ENCODE measurements around the gene CLEC14A.
A peak's percentile ranks its signal among the peaks of the same experiment; 100 is the strongest.

Gene CLEC14A

DNA sequence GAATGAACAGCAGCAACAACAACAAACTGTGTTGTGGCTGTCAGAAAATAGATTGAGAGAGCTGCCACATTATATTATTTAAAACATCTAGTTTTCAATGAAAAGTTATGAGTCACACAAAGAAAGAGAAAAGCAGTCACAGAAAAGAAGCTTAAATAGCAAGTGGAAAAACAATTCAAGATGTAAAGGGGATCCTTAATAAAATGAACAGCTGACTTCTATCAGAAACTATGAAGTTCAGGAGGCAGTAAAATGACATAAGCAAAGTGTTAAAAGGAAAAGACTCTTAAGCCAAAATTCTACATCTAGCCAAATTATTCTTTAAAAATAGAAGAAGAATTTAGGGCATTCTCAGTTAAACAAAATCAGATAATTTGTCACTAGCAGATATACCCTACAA, 5.6 kb downstream of the CLEC14A start:
- no peak overlapping the region for H3K4me3 ChIP-seq (ENCODE audit: low read depth, low read length)

DNA sequence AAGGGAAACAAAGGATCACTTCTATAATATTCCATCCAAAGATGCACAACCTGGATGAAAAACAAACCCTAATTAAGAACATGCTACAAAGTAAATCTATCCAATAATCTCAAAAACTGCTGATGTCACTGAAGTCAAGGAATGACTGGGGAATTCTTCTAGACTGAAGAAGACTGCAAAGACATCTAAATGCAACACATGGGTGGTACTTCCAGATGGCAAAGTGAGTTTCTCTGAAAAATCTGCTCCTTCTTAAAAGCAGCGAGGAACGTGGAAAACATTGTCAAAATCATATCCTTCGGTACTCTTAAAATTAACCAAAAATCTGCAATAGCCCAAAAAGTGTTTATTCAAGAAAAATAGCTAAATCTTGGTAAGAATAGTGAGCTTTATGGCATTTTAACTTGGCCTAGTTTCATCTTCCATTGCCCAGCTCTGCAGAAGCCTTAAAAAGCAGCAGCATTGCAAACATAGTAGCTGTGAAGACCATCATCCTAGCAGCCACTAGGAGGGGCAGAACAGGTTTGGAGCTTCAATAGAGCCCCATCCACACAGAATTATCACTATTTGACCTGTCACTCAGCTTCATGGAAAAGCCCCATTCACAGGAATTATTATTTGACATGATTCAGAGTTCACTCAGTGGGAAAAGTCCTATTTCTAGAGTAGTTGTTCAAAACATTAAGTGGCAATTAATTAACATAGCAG, 7.4 kb downstream of the CLEC14A start:
- no peak overlapping the region for H3K4me3 ChIP-seq (ENCODE audit: low read depth, low read length)

DNA sequence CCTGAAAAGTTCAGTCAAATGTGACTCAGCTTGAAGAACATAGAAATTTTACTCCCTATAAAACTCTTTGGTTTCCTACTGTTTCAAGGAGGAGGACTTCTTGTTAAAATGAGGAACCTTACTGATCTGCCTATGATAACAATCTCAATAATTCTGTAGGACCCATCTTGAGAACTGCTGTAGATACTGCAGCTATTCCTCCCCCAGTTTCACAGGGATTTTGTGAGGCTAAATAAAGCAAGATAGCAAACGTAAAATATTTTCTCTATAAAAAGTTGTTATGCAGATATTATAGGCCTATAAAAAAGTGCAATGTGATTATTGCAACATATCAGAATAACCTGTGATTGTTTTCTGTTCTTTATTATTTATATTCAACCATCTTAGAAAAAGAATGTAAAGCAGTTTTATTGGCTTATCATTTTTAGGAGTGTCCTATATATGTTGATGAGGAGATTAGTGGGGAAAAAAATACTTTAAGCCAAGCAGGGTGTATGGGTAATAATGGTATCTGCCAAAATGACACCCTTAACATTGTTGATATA, 12.1 kb downstream of the CLEC14A start:
- no peak overlapping the region for H3K4me3 ChIP-seq (ENCODE audit: low read depth, low read length)

DNA sequence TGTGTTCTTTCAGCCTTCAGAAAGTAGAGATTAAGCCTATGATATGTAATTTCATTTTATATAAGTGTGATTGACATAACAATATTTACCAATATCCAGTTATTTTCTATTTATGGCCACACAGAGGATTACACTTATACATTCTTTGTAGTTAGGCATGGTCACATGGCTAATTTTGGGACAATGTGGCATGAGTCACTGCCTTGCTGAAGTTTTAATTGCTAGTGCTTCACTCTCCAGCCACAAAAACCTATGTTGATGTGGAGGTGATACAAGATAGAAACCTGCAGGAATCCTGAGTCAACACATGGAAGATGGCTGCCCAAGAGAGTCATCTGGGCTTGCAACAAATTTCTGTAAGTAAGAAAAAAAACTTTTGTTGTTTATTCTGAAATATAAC, 17.0 kb downstream of the CLEC14A start:
- no peak overlapping the region for H3K4me3 ChIP-seq (ENCODE audit: low read depth, low read length)

DNA sequence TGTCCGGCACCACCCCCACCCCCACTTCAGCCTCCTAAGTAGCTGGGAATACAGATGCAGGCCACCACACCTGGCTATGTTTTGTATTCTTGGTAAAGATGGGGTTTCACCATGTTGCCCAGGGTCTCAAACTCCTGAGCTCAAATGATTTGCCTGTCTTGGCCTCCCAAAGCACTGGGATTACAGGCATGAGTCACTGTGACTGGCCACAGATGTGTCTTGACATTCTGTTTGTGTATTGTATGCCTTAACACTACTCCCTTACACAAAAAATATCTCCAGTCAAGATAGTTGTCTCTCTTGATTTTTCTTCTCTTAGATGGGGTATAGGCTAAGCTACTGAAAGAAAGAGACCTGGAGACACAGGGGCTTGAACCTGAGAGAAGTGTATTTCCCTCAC, 17.6 kb downstream of the CLEC14A start:
- no peak overlapping the region for H3K4me3 ChIP-seq (ENCODE audit: low read depth, low read length)

DNA sequence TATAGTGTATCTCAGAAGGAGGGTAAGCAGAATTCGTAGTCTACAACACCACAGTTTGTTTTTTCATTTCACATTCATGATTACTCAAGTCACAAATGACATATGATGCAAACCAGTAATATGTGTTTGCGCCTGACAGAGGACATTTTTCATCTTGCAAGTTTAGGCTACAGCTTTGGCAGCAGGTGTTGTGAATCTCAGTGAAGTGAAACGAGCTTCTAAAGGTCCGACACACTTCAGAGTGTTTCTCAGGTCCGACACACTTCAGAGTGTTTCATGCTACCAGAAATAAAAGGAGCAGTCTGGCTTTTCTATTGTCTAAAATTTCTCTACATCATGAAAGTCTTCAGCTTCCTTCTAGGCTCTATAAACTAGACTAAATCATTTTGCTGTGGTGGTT, 22.7 kb downstream of the CLEC14A start:
- H3K4me3 ChIP-seq (ENCODE audit: low read depth, low read length) = no peak overlapping the region

DNA sequence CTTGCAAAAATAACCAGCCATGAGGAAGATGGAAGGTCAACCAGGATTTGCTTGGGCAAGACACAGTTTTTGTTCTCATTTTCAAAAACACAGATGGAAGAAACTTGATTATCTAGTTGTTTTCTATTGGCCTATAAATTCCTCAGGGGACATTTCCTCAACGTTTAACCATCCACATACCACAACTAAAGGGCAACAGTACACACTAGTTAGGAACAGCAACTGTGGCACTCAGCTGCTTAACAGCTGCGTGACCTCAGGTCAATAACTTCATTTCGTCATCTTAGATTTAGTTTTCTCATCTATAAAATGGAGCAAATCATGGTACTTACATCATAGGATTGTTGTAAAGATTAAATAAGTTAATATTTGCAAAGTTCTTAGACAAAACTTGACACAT, 29.5 kb downstream of the CLEC14A start:
- H3K4me3 ChIP-seq (ENCODE audit: low read depth, low read length) = no peak overlapping the region

DNA sequence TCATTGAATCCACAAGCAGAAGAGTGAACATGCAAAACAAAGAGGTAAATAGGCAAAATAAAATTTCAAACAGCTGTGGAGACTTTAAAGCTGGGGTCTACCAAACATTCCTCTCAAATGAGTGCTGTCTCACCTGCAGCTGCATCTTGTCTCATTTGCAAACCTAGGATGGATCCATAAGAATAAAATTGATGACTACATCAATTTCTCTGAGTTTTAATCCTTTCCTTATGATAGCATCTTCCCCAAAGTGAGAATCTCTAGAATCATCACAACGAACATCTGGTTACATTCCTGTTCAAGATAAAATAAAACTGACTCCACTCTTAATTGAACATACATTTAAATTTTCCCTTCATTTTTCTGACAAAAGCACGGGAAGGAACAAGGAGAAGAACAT, 29.9 kb downstream of the CLEC14A start:
- H3K4me3 ChIP-seq (ENCODE audit: low read depth, low read length) = no peak overlapping the region

DNA sequence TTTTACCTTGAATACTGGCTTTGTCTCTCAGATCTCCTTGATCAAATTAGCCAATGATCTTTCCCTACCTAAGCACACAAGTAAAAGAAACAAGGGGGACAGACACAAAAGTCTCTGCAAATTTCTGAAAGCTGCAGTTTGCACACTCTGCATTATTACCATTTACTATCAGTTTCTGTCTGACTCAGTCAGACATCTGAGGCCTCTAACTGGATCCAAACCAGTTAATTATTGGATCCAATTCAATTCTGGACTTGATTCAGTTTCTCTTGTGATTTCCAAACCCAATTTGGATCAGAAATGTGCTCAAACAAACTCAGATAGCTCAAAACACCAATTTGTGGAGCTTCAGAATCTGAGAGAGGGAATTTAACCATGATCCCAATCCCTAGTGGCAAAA, 31.6 kb downstream of the CLEC14A start:
- H3K4me3 ChIP-seq (ENCODE audit: low read depth, low read length) = no peak overlapping the region

DNA sequence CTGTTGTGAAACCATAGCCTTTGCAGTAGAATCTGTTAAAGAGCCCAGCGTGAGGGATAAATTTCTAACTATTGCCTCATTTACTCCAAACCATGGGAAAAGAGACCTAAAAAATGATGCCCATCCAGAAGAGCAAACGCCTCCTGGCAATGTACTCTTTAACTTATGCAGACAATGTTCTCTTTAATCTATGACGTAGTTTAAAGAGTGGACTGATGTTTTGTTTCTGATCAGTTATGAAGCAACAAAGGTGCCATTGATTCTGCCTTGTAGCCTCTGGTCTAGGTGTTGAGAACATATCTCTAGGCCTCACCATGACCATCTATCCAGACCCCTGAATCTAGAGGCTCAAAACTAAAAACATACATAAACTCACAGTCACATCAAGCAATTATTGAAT, 34.8 kb downstream of the CLEC14A start:
- no peak overlapping the region for H3K4me3 ChIP-seq (ENCODE audit: low read depth, low read length)

DNA sequence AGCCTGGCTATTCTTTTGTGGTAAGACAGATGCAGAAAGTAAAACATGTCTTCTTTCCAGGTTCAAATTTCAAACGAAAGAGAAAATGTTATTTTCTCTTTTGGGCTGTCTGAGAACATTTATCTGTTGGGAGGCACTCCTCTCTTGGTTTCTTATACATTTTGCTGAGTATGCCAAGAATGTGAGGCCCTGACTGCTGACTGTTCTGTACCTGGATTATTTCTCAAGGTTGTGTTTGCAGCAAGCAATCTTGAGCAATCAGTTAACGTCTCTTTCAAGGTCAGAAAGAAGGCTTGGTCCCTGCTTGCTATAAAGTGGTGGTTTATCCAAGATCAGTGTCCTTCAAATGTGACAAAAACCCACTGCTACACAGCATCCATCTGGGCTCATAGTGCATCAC, 38.3 kb downstream of the CLEC14A start:
- H3K4me3 ChIP-seq (ENCODE audit: low read depth, low read length) = no peak overlapping the region

DNA sequence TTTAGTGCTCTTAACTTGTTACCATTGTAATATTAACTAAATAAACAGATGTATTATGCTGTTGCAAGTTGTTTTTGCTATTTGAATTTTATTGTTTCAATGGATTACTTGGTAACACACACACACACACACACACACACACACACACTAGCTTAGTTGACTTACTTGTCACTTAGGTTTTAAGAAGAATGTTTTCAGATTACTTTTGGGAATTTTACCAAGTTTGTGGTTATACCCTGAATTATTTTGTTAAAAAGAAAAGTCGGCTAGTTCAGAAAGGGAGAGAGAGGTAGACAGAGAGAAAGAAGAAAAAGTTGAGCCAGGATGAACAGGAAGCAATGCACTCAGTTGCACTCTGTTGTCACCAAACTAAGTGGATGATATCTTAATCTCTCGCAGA, 42.9 kb downstream of the CLEC14A start:
- no peak overlapping the region for H3K4me3 ChIP-seq (ENCODE audit: low read depth, low read length)

DNA sequence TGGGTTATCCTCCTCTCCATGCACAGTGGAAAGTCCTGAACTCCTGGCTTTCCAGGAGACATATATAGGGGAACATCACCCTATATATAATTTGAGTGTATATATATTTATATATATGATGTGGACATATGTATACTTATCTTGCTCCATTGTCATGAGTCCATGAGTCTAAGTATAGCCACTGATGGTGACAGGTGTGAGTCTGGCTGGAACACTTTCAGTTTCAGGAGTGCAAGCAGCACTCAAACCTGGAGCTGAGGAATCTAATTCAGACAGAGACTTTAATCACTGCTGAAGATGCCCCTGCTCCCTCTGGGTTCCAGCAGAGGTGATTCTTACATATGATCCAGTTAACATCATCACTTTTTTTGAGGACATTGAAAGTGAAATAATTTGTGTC, 43.8 kb downstream of the CLEC14A start:
- no peak overlapping the region for H3K4me3 ChIP-seq (ENCODE audit: low read depth, low read length)

DNA sequence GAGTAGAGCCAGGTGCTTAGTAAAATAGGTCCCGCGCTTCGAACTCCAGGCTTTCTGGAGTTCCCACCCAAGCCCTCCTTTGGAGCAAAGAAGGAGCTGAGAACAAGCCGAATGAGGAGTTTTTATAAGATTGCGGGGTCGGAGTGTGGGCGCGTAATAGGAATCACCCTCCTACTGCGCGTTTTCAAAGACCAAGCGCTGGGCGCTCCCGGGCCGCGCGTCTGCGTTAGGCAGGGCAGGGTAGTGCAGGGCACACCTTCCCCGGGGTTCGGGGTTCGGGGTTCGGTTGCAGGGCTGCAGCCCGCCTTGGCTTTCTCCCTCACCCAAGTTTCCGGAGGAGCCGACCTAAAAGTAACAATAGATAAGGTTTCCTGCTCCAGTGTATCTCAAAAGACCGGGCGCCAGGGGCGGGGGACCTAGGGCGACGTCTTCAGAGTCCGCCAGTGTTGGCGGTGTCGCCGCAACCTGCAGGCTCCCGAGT, 44.6 kb downstream of the CLEC14A start:
- H3K4me3 ChIP-seq (ENCODE audit: low read depth, low read length) = peak overlapping the region; percentile 17

DNA sequence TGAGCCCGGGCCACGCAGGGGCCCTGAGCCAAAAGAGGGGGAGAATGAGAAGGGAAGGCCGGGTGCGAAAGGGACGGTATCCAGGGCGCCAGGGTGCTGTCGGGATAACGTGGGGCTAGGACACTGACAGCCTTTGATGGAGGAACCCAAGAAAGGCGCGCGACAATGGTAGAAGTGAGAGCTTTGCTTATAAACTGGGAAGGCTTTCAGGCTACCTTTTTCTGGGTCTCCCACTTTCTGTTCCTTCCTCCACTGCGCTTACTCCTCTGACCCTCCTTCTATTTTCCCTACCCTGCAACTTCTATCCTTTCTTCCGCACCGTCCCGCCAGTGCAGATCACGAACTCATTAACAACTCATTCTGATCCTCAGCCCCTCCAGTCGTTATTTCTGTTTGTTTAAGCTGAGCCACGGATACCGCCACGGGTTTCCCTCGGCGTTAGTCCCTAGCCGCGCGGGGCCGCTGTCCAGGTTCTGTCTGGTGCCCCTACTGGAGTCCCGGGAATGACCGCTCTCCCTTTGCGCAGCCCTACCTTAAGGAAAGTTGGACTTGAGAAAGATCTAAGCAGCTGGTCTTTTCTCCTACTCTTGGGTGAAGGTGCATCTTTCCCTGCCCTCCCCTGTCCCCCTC, 45.2 kb downstream of the CLEC14A start:
- no peak overlapping the region for H3K4me3 ChIP-seq (ENCODE audit: low read depth, low read length)

DNA sequence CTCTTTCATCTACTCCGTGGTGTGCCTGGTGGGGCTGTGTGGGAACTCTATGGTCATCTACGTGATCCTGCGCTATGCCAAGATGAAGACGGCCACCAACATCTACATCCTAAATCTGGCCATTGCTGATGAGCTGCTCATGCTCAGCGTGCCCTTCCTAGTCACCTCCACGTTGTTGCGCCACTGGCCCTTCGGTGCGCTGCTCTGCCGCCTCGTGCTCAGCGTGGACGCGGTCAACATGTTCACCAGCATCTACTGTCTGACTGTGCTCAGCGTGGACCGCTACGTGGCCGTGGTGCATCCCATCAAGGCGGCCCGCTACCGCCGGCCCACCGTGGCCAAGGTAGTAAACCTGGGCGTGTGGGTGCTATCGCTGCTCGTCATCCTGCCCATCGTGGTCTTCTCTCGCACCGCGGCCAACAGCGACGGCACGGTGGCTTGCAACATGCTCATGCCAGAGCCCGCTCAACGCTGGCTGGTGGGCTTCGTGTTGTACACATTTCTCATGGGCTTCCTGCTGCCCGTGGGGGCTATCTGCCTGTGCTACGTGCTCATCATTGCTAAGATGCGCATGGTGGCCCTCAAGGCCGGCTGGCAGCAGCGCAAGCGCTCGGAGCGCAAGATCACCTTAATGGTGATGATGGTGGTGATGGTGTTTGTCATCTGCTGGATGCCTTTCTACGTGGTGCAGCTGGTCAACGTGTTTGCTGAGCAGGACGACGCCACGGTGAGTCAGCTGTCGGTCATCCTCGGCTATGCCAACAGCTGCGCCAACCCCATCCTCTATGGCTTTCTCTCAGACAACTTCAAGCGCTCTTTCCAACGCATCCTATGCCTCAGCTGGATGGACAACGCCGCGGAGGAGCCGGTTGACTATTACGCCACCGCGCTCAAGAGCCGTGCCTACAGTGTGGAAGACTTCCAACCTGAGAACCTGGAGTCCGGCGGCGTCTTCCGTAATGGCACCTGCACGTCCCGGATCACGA, 46.0 kb downstream of the CLEC14A start:
- peak overlapping the region; percentile 21 for H3K4me3 ChIP-seq (ENCODE audit: low read depth, low read length)

DNA sequence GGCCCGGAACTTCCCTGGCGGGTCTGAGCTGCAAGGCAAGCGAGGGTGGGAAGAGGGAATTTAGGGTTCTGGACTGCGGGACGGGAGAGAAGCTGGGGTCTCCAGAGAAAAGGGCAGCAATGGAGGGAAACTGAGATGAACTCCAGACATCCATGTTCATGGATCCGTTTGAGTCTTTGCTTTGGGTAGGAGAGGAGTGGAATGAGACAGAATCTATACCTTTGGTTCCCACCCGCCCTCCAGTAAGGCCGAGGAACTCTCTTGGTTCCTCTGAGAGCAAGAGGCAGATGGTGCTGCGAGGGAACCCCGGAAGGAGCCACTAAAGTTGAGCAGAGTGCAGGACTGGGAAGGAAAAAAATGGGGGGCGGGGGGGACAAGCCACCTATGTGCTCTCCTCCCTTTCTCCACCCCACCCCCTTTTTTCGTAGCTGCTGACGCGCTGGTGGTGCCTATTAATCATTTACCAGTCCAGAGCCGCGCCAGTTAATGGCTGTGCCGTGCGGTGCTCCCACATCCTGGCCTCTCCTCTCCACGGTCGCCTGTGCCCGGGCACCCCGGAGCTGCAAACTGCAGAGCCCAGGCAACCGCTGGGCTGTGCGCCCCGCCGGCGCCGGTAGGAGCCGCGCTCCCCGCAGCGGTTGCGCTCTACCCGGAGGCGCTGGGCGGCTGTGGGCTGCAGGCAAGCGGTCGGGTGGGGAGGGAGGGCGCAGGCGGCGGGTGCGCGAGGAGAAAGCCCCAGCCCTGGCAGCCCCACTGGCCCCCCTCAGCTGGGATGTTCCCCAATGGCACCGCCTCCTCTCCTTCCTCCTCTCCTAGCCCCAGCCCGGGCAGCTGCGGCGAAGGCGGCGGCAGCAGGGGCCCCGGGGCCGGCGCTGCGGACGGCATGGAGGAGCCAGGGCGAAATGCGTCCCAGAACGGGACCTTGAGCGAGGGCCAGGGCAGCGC, 47.0 kb downstream of the CLEC14A start:
- H3K4me3 ChIP-seq (ENCODE audit: low read depth, low read length) = peak overlapping the region; percentile 21

DNA sequence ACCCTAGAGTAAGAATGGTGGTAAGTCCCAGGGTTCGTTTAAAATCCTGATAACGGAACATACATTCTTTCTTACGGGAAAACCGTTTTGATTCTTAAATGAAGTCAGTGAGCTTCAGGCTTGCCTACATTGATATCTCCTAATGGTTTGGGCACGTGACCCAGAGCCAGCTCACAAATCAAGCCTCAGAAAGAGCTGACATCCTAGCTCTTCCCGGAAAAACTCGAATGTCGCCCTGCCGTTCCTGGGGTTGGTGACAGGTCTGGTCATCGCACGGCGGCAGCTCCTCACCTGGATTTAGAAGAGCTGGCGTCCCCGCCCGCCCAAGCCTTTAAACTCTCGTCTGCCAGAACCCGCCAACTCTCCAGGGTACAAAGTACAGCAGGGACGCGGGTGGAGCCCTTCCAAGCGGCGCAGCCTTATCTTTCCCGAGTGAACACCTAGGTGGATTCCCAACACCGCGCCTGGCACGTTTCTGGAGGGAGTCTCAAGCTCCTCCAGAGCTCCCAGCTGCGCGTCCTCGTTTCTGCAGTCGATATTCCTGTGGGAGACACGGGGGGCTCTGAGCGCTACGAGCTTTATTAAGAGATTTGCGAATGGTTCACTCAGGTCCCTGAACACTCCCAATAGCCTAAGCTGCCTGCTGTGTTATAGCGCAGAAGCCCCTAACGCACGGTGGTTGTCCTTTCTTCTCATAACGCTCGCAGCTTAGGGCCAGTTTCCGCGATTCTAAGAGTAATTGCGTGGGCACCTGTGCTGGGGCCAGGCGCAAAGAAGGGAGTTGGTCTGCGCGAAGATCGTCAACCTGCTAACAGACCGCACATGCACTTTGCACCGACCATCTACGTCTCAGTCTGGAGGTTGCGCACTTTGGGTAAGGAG, 47.9 kb downstream of the CLEC14A start, which contains the start of gene SSTR1:
Gene SSTR1 (plus strand): TSS at position 169 of the 882 bp plus-strand sequence. CDS start 1,486 bp downstream, outside the sequence.
- H3K4me3 ChIP-seq (ENCODE audit: low read depth, low read length) = no peak within 1 kb of the TSS

DNA sequence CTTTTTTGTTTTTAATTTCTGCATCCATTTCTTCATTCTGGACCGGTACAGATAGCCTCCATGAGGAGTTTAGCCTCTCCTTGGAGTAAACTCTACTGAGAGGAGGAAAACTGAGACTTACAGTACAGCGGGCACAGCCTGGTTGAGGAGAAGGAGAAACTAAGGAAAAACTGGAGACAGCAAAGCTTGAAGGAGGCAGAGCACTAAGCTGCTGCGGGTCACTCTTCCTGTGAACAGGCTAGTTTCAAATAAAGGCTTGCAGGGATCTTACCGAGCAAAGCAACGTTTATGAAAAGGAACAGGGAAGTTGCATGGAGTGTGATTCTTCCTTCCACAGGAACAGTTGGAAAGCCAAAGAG, 48.5 kb downstream of the CLEC14A start:
- no peak overlapping the region for H3K4me3 ChIP-seq (ENCODE audit: low read depth, low read length)
